ENCODE data around the gene GIGYF2. TPM values are rescaled to one million over a fixed set of nuclear protein-coding genes. Genes with fewer than 3 reads are reported as not detected.

GIGYF2 gene
- total RNA-seq, 2 experiments from 2014 or later: 52.5 to 55.5 TPM

GRCh38 chr2:232721261-232721660 is 24.1 kb downstream of the GIGYF2 start:
- DNase-seq (no peak), ATAC-seq (ENCODE audit: poor library complexity) (no peak)
- no peak for TF ChIP-seq CTCF (IDR thresholded peaks at IDR 0.05)
- peaks cover 84% of the 10 kb centered on the region for H3K36me3 Mint-ChIP-seq (ENCODE audit: low read depth)
- H3K27ac Mint-ChIP-seq: peak overlapping the region; percentile 23
- Histone ChIP-seq H3K27ac (ENCODE audit: low read depth in 1 of 2, low read length in 2 of 2) (no peak overlapping the region), H3K4me1 (ENCODE audit: insufficient read depth, low read length) (peaks cover 7% of the 10 kb centered on the region), H3K9me3 (ENCODE audit: control insufficient read depth in 1 of 2, insufficient read depth in 1 of 2, low read length in 2 of 2) (no peaks in the 10 kb centered on the region), H3K4me3 (ENCODE audit: low read length) (no peak overlapping the region), H3K36me3 (ENCODE audit: insufficient read depth, low read length) (peaks cover 62% of the 10 kb centered on the region), H3K27me3 (ENCODE audit: control insufficient read depth in 1 of 2, insufficient read depth in 2 of 2, low read length in 2 of 2) (no peaks in the 10 kb centered on the region)
- intact Hi-C loops (cut with DNase I, micrococcal nuclease): no loop called here
- POLR2A ChIA-PET: no interaction called here
- H3K4me3 Mint-ChIP-seq: no peak overlapping the region
- CTCF ChIA-PET: no interaction called here
- H3K4me1 Mint-ChIP-seq (ENCODE audit: low read depth): peaks cover 46% of the 10 kb centered on the region
- H3K27me3 Mint-ChIP-seq: no peaks in the 10 kb centered on the region
- H3K9me3 Mint-ChIP-seq: peaks cover 2% of the 10 kb centered on the region

GRCh38 chr2:232721882-232722281 is 24.8 kb downstream of the GIGYF2 start:
- CTCF ChIA-PET: no interaction called here
- H3K4me3 Mint-ChIP-seq: no peak overlapping the region
- H3K36me3 ChIP-seq (ENCODE audit: insufficient read depth, low read length): peaks cover 65% of the 10 kb centered on the region

GRCh38 chr2:232723027-232723426 is 25.9 kb downstream of the GIGYF2 start:
- Mint-ChIP-seq H3K9me3 (peaks cover 2% of the 10 kb centered on the region), H3K36me3 (ENCODE audit: low read depth) (peaks cover 85% of the 10 kb centered on the region), H3K27ac (no peak overlapping the region), H3K27me3 (no peaks in the 10 kb centered on the region), H3K4me1 (ENCODE audit: low read depth) (peaks cover 44% of the 10 kb centered on the region), H3K4me3 (no peak overlapping the region)
- no peak for ATAC-seq (ENCODE audit: poor library complexity)
- no peak for TF ChIP-seq CTCF (IDR thresholded peaks at IDR 0.05)
- H3K27me3 ChIP-seq (ENCODE audit: control insufficient read depth in 1 of 2, insufficient read depth in 2 of 2, low read length in 2 of 2): no peaks in the 10 kb centered on the region
- intact Hi-C loops (cut with DNase I, micrococcal nuclease): no loop called here
- ChIA-PET CTCF (no interaction called here), POLR2A (interaction anchor here (0.6 to 0.7 kb wide), 2 partner anchors 29 to 106 kb away, joined by 3 read pairs; no protein-coding TSS in a partner anchor)
- H3K9me3 ChIP-seq (ENCODE audit: control insufficient read depth in 1 of 2, insufficient read depth in 1 of 2, low read length in 2 of 2): no peaks in the 10 kb centered on the region
- H3K36me3 ChIP-seq (ENCODE audit: insufficient read depth, low read length): peaks cover 65% of the 10 kb centered on the region
- H3K4me1 ChIP-seq (ENCODE audit: insufficient read depth, low read length): peaks cover 7% of the 10 kb centered on the region
- H3K27ac ChIP-seq (ENCODE audit: low read depth in 1 of 2, low read length in 2 of 2): no peak overlapping the region
- DNase-seq: no peak
- H3K4me3 ChIP-seq (ENCODE audit: low read length): no peak overlapping the region

More at GRCh38 chr2:232721882-232722281, 24.8 kb downstream of the GIGYF2 start:
- ATAC-seq (ENCODE audit: poor library complexity) (no peak), DNase-seq (no peak)
- no peak for TF ChIP-seq CTCF (IDR thresholded peaks at IDR 0.05)
- H3K27me3 ChIP-seq (ENCODE audit: control insufficient read depth in 1 of 2, insufficient read depth in 2 of 2, low read length in 2 of 2): no peaks in the 10 kb centered on the region
- Mint-ChIP-seq H3K4me1 (ENCODE audit: low read depth) (peaks cover 42% of the 10 kb centered on the region), H3K9me3 (peaks cover 2% of the 10 kb centered on the region), H3K27ac (peak overlapping the region; percentile 23), H3K27me3 (no peaks in the 10 kb centered on the region), H3K36me3 (ENCODE audit: low read depth) (peaks cover 84% of the 10 kb centered on the region)
- no peaks in the 10 kb centered on the region for H3K9me3 ChIP-seq (ENCODE audit: control insufficient read depth in 1 of 2, insufficient read depth in 1 of 2, low read length in 2 of 2)
- H3K27ac ChIP-seq (ENCODE audit: low read depth in 1 of 2, low read length in 2 of 2): no peak overlapping the region
- H3K4me1 ChIP-seq (ENCODE audit: insufficient read depth, low read length): peaks cover 7% of the 10 kb centered on the region
- no peak overlapping the region for H3K4me3 ChIP-seq (ENCODE audit: low read length)
- POLR2A ChIA-PET: no interaction called here
- intact Hi-C loops (cut with DNase I, micrococcal nuclease): no loop called here

All from CD4-positive, alpha-beta T cell (primary cell).